GM13976 (cell line): ENCODE measurements around the gene MAD1L1.
"Not testable (repeated sequence)": the region's sequence is repeated elsewhere in the genome, so short reads cannot be mapped to it uniquely, and the experiment has no call there.

ENCODE experiments used
- DNase-seq: peaks from one replicate; pipeline ENCODE4 v3.0.0; 2012; ENCODE audit warnings: low spot score
- in situ Hi-C: fragments of 300-500 bp; cut with MboI; formaldehyde crosslinking; loops from one replicate; pipeline ENCODE4 v1.12.0; 2022; ENCODE audit warnings: low sequenced_read_pairs, mixed read lengths, inconsistent platforms; ENCODE audit not compliant: unreplicated experiment
- TF ChIP-seq, protein P1 (sequence below): IDR thresholded peaks from 2 replicates; pipeline ENCODE4 v1.5.1; 2012; ENCODE audit warnings: borderline replicate concordance, mild to moderate bottlenecking; ENCODE audit not compliant: insufficient read depth; ENCODE audit errors: extremely low read depth, missing control alignments, control extremely low read depth

MAD1L1 gene

DNA sequence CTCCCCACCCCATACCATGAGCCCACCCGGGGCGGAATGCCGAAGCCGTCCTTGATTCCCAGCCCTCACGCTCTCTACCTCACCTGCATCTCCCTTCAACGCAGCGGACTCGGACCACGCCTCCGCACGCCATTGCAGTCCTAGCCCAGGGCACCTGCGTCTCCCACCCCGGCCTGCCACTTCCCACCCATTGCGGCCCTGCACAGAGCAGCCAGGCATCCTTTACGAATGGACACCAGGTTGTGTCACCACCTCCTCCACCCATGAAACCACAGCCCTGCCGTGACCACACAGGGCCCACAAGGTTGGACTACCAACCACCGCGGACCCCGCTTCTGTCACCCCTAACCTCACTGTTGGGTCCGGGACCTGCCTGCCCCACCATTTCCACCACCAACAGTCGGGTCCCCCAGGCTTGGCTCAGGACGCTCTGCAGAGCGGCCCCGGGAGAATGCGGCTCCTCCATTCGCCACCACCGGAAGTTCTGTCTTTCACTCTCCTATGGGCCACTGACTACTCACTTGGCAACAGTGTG lies 232.5 kb downstream of the MAD1L1 start:
- DNase-seq, result no peak

DNA sequence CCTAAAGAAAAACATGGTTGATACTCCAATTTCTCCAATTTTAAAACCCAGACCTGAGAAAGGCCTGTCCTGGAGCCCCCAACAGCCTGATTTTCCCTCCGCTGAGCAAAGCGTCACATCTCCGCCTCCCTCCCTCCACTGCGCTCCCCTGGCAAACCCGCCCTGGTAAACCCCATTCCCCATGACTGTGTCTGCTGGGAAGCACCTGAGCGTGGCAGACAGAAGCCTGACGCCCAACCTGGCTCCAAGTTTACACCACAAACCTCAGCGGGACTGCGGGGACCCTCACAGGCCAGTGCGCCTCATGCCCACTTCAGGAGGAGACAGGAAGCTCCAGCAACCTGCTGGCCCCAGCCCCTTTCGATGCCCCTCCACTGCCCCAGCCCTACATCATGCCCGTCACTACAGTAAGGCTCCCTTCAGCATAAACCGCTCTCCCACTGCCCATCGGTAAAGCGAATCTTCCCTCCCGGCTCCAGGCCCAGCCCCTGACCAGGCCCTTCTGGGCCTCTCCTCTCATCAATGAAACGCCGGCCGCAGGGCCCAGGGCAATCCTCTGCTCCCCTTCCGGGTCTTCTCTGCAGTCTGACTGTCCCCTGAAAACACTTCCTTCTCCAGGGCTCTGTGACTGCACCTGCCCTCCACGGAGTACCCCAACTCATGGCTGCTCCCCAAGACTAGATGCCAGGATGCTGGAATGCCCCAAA lies 233.3 kb downstream of the MAD1L1 start:
- DNase-seq, result no peak
- in situ Hi-C loops, result no loop called here
- TF ChIP-seq, protein P1, sequence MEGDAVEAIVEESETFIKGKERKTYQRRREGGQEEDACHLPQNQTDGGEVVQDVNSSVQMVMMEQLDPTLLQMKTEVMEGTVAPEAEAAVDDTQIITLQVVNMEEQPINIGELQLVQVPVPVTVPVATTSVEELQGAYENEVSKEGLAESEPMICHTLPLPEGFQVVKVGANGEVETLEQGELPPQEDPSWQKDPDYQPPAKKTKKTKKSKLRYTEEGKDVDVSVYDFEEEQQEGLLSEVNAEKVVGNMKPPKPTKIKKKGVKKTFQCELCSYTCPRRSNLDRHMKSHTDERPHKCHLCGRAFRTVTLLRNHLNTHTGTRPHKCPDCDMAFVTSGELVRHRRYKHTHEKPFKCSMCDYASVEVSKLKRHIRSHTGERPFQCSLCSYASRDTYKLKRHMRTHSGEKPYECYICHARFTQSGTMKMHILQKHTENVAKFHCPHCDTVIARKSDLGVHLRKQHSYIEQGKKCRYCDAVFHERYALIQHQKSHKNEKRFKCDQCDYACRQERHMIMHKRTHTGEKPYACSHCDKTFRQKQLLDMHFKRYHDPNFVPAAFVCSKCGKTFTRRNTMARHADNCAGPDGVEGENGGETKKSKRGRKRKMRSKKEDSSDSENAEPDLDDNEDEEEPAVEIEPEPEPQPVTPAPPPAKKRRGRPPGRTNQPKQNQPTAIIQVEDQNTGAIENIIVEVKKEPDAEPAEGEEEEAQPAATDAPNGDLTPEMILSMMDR, result no peak

More for the DNA sequence above, 232.5 kb downstream of the MAD1L1 start:
- TF ChIP-seq, protein P1, result no peak
- in situ Hi-C loops, result no loop called here

DNA sequence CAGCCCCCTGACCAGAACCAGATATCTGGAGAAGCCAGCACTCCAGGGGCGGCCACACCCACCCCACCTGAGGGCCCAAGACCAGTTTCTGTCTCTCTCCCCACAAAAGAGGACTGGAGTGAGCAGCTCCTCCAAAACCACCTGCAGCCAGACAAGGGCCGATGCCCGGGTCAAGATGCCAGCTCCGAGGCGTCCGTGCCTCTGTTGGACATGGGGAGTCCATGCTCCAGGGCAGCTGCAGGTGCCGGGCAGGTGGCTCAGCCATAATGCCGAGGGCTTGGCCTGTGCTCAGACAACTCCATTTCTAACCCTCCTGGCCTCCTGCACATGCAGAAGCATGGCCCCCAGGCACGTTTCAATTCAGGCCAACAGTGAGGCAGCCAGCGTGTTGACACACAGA lies 234.6 kb downstream of the MAD1L1 start:
- TF ChIP-seq, protein P1, result no peak
- in situ Hi-C loops, result no loop called here
- no peak for DNase-seq

DNA sequence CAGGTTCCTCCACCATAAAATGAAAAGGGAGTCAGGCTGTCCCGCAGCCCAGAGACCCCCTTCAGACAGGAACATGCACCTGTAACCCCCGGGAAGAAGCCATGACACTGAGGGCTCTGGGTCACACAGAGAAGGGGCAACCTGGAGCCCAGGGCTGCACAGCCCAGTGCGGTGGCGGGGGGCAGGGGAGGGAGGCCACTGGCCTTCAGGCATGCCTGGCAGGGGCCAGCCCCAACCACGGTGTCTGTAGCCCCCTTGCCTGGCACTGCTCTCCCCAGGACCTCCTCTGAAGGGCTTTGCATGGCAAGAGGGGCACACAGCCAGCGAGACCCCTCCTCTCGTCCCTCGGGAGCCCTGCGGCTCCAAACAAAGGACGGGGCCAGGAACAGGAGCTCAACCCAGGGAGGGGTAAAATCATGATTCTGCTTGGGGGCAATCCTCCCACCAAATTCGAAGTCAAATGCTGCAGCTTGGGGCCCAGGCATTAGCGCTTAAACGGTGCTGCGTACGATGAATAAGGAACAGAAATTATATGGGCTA lies 235.1 kb downstream of the MAD1L1 start:
- TF ChIP-seq, protein P1, result no peak
- in situ Hi-C loops, result no loop called here
- no peak for DNase-seq

DNA sequence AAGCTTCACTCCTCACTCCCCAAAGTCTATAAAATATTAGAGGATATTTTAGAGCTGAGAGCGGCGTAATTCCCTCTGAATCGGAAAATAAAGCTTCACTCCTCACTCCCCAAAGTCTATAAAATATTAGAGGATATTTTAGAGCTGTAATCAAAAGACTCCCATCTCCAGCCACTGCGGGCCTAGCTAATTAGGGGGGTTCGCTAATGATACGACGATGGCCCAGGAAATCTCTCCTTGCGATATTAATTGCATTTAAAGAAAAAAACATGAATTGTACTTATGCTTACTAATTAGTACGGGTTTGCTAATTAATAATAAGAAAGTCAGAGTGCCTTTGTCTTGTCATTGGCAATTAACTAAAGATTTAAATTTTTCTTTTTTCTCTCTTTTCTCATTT lies 235.9 kb downstream of the MAD1L1 start:
- no peak for DNase-seq
- TF ChIP-seq, protein P1, result no peak
- in situ Hi-C loops, result no loop called here

DNA sequence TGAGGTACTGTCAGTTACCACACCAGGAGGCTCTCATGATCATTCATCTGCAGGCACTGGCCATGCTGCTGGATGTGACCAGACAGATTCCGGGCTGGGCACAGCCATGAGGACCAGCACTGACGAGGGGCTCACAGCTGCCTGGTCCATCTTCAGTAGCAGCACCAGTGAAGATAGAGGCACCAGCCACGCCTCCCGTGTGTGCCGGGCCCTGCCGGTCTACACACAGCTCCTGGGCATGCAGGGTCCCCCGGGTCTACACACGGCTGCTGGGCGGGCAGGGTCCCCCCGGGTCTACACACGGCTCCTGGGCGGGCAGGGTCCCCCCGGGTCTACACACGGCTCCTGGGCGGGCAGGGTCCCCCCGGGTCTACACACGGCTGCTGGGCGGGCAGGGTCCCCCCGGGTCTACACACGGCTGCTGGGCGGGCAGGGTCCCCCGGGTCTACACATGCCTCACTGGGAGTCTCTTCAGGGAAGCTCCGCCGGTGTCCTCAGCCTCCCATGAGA lies 236.8 kb downstream of the MAD1L1 start:
- in situ Hi-C loops, DNase-seq: not testable (repeated sequence)

DNA sequence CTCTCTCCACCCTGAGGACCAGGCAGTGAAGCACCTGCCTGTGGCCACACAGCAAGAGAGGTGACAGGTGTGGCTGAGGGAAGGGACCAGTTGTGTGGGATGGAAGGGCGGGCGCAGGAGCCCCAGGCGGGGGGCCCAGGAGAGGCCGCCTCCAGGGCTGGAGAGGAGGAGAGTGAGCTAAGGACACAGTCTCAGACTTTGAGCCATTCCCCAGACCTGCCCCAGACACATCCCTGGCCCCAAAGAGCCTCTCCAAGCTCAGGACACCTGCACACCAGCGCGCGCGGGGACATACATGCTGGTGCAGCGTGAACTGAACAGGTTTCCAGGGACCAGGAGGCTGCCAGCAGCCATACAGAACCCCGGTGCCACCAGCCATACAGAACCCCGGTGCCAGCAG lies 237.3 kb downstream of the MAD1L1 start:
- in situ Hi-C loops, result no loop called here
- TF ChIP-seq, protein P1, result no peak
- DNase-seq, result no peak
